Measurements from ENCODE around the gene PPP2R2D. TPM values are rescaled to one million over a fixed set of nuclear protein-coding genes. Genes with fewer than 3 reads are reported as not detected.

The PPP2R2D gene
- total RNA-seq, 2 donors from 2014 or later: 23.5 to 23.7 TPM

GRCh38 chr10:131898713-131899112 lies 2.1 kb upstream of the PPP2R2D start:
- intact Hi-C loops (cut with DNase I): loop anchor here in 1 of 2 donors (10.0 kb wide), 1 partner anchor 106 kb away; no protein-coding TSS in a partner anchor
- DNase-seq (ENCODE audit: low spot score): peak; percentile 60

GRCh38 chr10:131899116-131899690 lies 1.6 kb upstream of the PPP2R2D start:
- intact Hi-C loops (cut with DNase I): loop anchor here in 1 of 2 donors (10.0 kb wide), 1 partner anchor 106 kb away; no protein-coding TSS in a partner anchor
- peak; percentile 64 for DNase-seq (ENCODE audit: low spot score)

GRCh38 chr10:131899695-131900349 lies 986 bp upstream of the PPP2R2D start:
- intact Hi-C loops (cut with DNase I): loop anchor here in 1 of 2 donors (10.0 kb wide), 1 partner anchor 105 kb away; no protein-coding TSS in a partner anchor

GRCh38 chr10:131901181-131901829 lies 497 bp downstream of the PPP2R2D start:
- intact Hi-C loops (cut with DNase I): no loop called here
- peak; percentile 84 for DNase-seq (ENCODE audit: low spot score)

More at GRCh38 chr10:131899695-131900349, 986 bp upstream of the PPP2R2D start:
- peak; percentile 45 for DNase-seq (ENCODE audit: low spot score)

- DNase-seq (ENCODE audit: low spot score): peak; percentile 60
- intact Hi-C loops (cut with DNase I): no loop called here
These were observed 1.4 kb downstream of the PPP2R2D start for GRCh38 chr10:131902211-131902610.

GRCh38 chr10:131902691-131903090 lies 1.9 kb downstream of the PPP2R2D start:
- peak; percentile 26 for DNase-seq (ENCODE audit: low spot score)
- intact Hi-C loops (cut with DNase I): no loop called here

- no peak for DNase-seq (ENCODE audit: low spot score)
- intact Hi-C loops (cut with DNase I): no loop called here
These were observed 4.4 kb downstream of the PPP2R2D start for GRCh38 chr10:131905267-131905571.

- peak; percentile 44 for DNase-seq (ENCODE audit: low spot score)
- intact Hi-C loops (cut with DNase I): no loop called here
These were observed 4.9 kb downstream of the PPP2R2D start for GRCh38 chr10:131905603-131906268.

- intact Hi-C loops (cut with DNase I): no loop called here
- DNase-seq (ENCODE audit: low spot score): no peak
These were observed 5.4 kb downstream of the PPP2R2D start for GRCh38 chr10:131906269-131906639.

- DNase-seq (ENCODE audit: low spot score): no peak
- intact Hi-C loops (cut with DNase I): no loop called here
These were observed 6.9 kb downstream of the PPP2R2D start for GRCh38 chr10:131907679-131908078.

GRCh38 chr10:131908151-131908550 lies 7.3 kb downstream of the PPP2R2D start:
- intact Hi-C loops (cut with DNase I): no loop called here

GRCh38 chr10:131909014-131909808 lies 8.4 kb downstream of the PPP2R2D start:
- no peak for DNase-seq (ENCODE audit: low spot score)
- intact Hi-C loops (cut with DNase I): no loop called here

More at GRCh38 chr10:131908151-131908550, 7.3 kb downstream of the PPP2R2D start:
- no peak for DNase-seq (ENCODE audit: low spot score)

- no peak for DNase-seq (ENCODE audit: low spot score)
- intact Hi-C loops (cut with DNase I): no loop called here
These were observed 9.1 kb downstream of the PPP2R2D start for GRCh38 chr10:131909929-131910328.

- DNase-seq (ENCODE audit: low spot score): no peak
- intact Hi-C loops (cut with DNase I): loop anchor here in 1 of 2 donors (1.0 kb wide), 1 partner anchor 13 kb away; no protein-coding TSS in a partner anchor
These were observed 10.0 kb downstream of the PPP2R2D start for GRCh38 chr10:131910663-131911314.

GRCh38 chr10:131911451-131911850 lies 10.6 kb downstream of the PPP2R2D start:
- DNase-seq (ENCODE audit: low spot score): no peak
- intact Hi-C loops (cut with DNase I): loop anchor here in 1 of 2 donors (1.0 kb wide), 1 partner anchor 14 kb away; no protein-coding TSS in a partner anchor

GRCh38 chr10:131912620-131913019 lies 11.8 kb downstream of the PPP2R2D start:
- intact Hi-C loops (cut with DNase I): no loop called here
- peak; percentile 5 for DNase-seq (ENCODE audit: low spot score)

- intact Hi-C loops (cut with DNase I): no loop called here
- peak; percentile 50 for DNase-seq (ENCODE audit: low spot score)
These were observed 14.7 kb downstream of the PPP2R2D start for GRCh38 chr10:131915484-131915883.

- intact Hi-C loops (cut with DNase I): no loop called here
- DNase-seq (ENCODE audit: low spot score): no peak
These were observed 15.4 kb downstream of the PPP2R2D start for GRCh38 chr10:131915990-131916766.

All from posterior vena cava (tissue), 2 donors.